ENCODE measurements around the gene CAP1.

Gene CAP1

GRCh38 chr1:40039757-40040510 lies 595 bp upstream of the CAP1 start:
- Histone ChIP-seq H3K9me3 (ENCODE audit: low read length) (no peaks in the 10 kb centered on the region), H3K4me3 (ENCODE audit: low read depth, low read length, poor library complexity, severe bottlenecking) (peak overlapping the region; percentile 80), H3K9me2 (ENCODE audit: low read depth, low read length) (no peaks in the 10 kb centered on the region), H3K27ac (ENCODE audit: low read depth, low read length, poor library complexity, severe bottlenecking) (peak overlapping the region; percentile 99), H4K20me1 (ENCODE audit: insufficient read depth, low read length) (no peaks in the 10 kb centered on the region), H3K9ac (ENCODE audit: low read length) (peak overlapping the region; percentile 97), H2AFZ (ENCODE audit: low read length) (no peak overlapping the region), H3K27me3 (ENCODE audit: insufficient read depth, low read length) (no peaks in the 10 kb centered on the region), H3F3A (ENCODE audit: insufficient read depth, low read length) (peaks cover 5% of the 10 kb centered on the region; the same call in 1 of the 2 replicates), H3K79me2 (ENCODE audit: insufficient read depth, low read length) (peaks cover 42% of the 10 kb centered on the region), H3K36me3 (ENCODE audit: insufficient read depth, low read length) (peaks cover 14% of the 10 kb centered on the region), H3K4me2 (ENCODE audit: low read length) (peak overlapping the region; percentile 95), H3K4me1 (ENCODE audit: insufficient read depth, low read length, severe bottlenecking) (peaks cover 45% of the 10 kb centered on the region)
- TF ChIP-seq, protein P1, sequence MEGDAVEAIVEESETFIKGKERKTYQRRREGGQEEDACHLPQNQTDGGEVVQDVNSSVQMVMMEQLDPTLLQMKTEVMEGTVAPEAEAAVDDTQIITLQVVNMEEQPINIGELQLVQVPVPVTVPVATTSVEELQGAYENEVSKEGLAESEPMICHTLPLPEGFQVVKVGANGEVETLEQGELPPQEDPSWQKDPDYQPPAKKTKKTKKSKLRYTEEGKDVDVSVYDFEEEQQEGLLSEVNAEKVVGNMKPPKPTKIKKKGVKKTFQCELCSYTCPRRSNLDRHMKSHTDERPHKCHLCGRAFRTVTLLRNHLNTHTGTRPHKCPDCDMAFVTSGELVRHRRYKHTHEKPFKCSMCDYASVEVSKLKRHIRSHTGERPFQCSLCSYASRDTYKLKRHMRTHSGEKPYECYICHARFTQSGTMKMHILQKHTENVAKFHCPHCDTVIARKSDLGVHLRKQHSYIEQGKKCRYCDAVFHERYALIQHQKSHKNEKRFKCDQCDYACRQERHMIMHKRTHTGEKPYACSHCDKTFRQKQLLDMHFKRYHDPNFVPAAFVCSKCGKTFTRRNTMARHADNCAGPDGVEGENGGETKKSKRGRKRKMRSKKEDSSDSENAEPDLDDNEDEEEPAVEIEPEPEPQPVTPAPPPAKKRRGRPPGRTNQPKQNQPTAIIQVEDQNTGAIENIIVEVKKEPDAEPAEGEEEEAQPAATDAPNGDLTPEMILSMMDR (IDR thresholded peaks at IDR 0.05; ENCODE audit: low read length), result no peak
- no peak for TF ChIP-seq EZH2 (IDR thresholded peaks at IDR 0.05; ENCODE audit: borderline replicate concordance, low read length)

DNA sequence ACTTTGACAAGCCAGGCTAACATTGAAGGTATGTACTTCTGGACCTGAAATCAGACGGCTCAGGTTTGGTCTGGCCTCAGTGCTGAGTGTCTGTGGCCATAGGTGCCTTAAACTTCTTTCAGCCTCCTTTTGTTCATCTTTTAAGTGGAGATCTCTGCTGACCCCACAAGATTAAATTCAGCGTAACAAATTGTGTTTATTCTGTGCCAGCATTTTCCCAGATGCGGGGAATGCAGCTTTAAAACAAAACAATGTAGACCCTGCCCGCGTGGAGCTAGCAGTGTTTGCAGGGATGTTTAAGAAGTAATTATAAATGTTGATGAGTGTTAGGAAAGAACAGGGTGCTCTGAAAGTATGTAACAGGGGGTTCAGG lies 923 bp downstream of the CAP1 start:
- H3K4me2 ChIP-seq (ENCODE audit: low read length), result peak overlapping the region; percentile 93
- no peaks in the 10 kb centered on the region for H3K9me2 ChIP-seq (ENCODE audit: low read depth, low read length)
- peaks cover 26% of the 10 kb centered on the region for H3K36me3 ChIP-seq (ENCODE audit: insufficient read depth, low read length)
- H3F3A ChIP-seq (ENCODE audit: insufficient read depth, low read length), result peaks cover 5% of the 10 kb centered on the region; the same call in 1 of the 2 replicates
- no peak overlapping the region for H2AFZ ChIP-seq (ENCODE audit: low read length)
- peak overlapping the region; percentile 82 for H3K4me3 ChIP-seq (ENCODE audit: low read depth, low read length, poor library complexity, severe bottlenecking)
- H3K4me1 ChIP-seq (ENCODE audit: insufficient read depth, low read length, severe bottlenecking), result peaks cover 45% of the 10 kb centered on the region
- no peaks in the 10 kb centered on the region for H3K27me3 ChIP-seq (ENCODE audit: insufficient read depth, low read length)
- peak overlapping the region; percentile 39 for H3K27ac ChIP-seq (ENCODE audit: low read depth, low read length, poor library complexity, severe bottlenecking)
- H3K79me2 ChIP-seq (ENCODE audit: insufficient read depth, low read length), result peaks cover 54% of the 10 kb centered on the region
- no peaks in the 10 kb centered on the region for H3K9me3 ChIP-seq (ENCODE audit: low read length)
- peak overlapping the region; percentile 92 for H3K9ac ChIP-seq (ENCODE audit: low read length)
- TF ChIP-seq EZH2 (IDR thresholded peaks at IDR 0.05; ENCODE audit: borderline replicate concordance, low read length), result no peak
- TF ChIP-seq, protein P1 (IDR thresholded peaks at IDR 0.05; ENCODE audit: low read length), result no peak
- H4K20me1 ChIP-seq (ENCODE audit: insufficient read depth, low read length), result no peaks in the 10 kb centered on the region

GRCh38 chr1:40042341-40042740 lies 1.8 kb downstream of the CAP1 start:
- TF ChIP-seq EZH2 (IDR thresholded peaks at IDR 0.05; ENCODE audit: borderline replicate concordance, low read length), result no peak
- Histone ChIP-seq H3K4me1 (ENCODE audit: insufficient read depth, low read length, severe bottlenecking) (peaks cover 45% of the 10 kb centered on the region), H3K9me3 (ENCODE audit: low read length) (no peaks in the 10 kb centered on the region), H3K4me2 (ENCODE audit: low read length) (peak overlapping the region; percentile 93), H3F3A (ENCODE audit: insufficient read depth, low read length) (peaks cover 5% of the 10 kb centered on the region; the same call in 1 of the 2 replicates), H3K27ac (ENCODE audit: low read depth, low read length, poor library complexity, severe bottlenecking) (no peak overlapping the region), H4K20me1 (ENCODE audit: insufficient read depth, low read length) (no peaks in the 10 kb centered on the region), H3K79me2 (ENCODE audit: insufficient read depth, low read length) (peaks cover 63% of the 10 kb centered on the region), H3K4me3 (ENCODE audit: low read depth, low read length, poor library complexity, severe bottlenecking) (peak overlapping the region; percentile 82), H2AFZ (ENCODE audit: low read length) (no peak overlapping the region), H3K9me2 (ENCODE audit: low read depth, low read length) (no peaks in the 10 kb centered on the region), H3K9ac (ENCODE audit: low read length) (peak overlapping the region; percentile 92; the same call in 1 of the 2 replicates), H3K36me3 (ENCODE audit: insufficient read depth, low read length) (peaks cover 32% of the 10 kb centered on the region), H3K27me3 (ENCODE audit: insufficient read depth, low read length) (no peaks in the 10 kb centered on the region)
